PC-9 (cell line): ENCODE data around the gene PIAS3. TPM values are rescaled to one million over a fixed set of nuclear protein-coding genes. Genes with fewer than 3 reads are reported as not detected.
"Not testable (repeated sequence)": the region's sequence is repeated elsewhere in the genome, so short reads cannot be mapped to it uniquely, and the experiment has no call there.

Source experiments
- BruUV-seq: library from RNA; stranded (reverse); fragments of 400-500 nt; replicated peaks from 2 replicates; lab custom pipeline; 2021; lab: Mats Ljungman, UMichigan
- CTCF ChIA-PET: fragments of 300-600 bp; sonication (Branson Sonifier 250); formaldehyde crosslinking; loops from one replicate; lab custom pipeline; 2022; ENCODE audit warnings: antibody characterized with exemption; lab: Charles Lee
- POLR2A ChIA-PET: fragments of 300-600 bp; sonication (Branson Sonifier 250); formaldehyde crosslinking; loops from one replicate; lab custom pipeline; 2022; ENCODE audit warnings: antibody characterized with exemption; ENCODE audit not compliant: unreplicated experiment; lab: Charles Lee
- DNase-seq, 2 experiments: peaks; one replicate each; pipeline versions ENCODE4 v3.0.0 to v3.0.0-alpha.2; 2015 to 2022; ENCODE audit warnings: mixed read lengths in 1 of 2
- H2AFZ ChIP-seq: fragments of 200-600 bp; sonication (generic); 2 replicates; pipeline ENCODE4 v1.8.1; 2017; ENCODE audit warnings: antibody characterized with exemption
- H3F3A ChIP-seq: fragments of 200-600 bp; sonication (generic); 2 replicates; pipeline ENCODE4 v1.8.1; 2017; ENCODE audit warnings: antibody characterized with exemption, mild to moderate bottlenecking, low read depth; ENCODE audit not compliant: insufficient read depth
- H3K27ac ChIP-seq: fragments of 200-600 bp; sonication (generic); 2 replicates; pipeline ENCODE4 v1.6.1; 2016; ENCODE audit warnings: mixed run types
- H3K27me3 ChIP-seq: fragments of 200-600 bp; sonication (generic); 2 replicates; pipeline ENCODE4 v1.6.1; 2016; ENCODE audit warnings: low read depth, mixed run types; ENCODE audit not compliant: insufficient read depth
- H3K36me3 ChIP-seq: fragments of 200-600 bp; sonication (generic); 2 replicates; pipeline ENCODE4 v1.6.1; 2016; ENCODE audit warnings: low read depth, mixed run types
- H3K4me1 ChIP-seq: fragments of 200-600 bp; sonication (generic); replicated peaks from 2 replicates; pipeline ENCODE4 v1.6.1; 2016; ENCODE audit warnings: mixed run types; ENCODE audit not compliant: insufficient read depth
- H3K4me2 ChIP-seq: fragments of 200-600 bp; sonication (generic); 2 replicates; pipeline ENCODE4 v1.6.1; 2017; ENCODE audit warnings: mixed run types
- H3K4me3 ChIP-seq: fragments of 200-600 bp; sonication (generic); 2 replicates; pipeline ENCODE4 v1.6.1; 2016; ENCODE audit warnings: mixed run types
- H3K79me2 ChIP-seq: fragments of 200-600 bp; sonication (generic); 2 replicates; pipeline ENCODE4 v1.6.1; 2017; ENCODE audit warnings: low read depth, mixed run types
- H3K9me2 ChIP-seq: fragments of 200-600 bp; sonication (generic); 2 replicates; pipeline ENCODE4 v1.8.1; 2017; ENCODE audit warnings: mild to moderate bottlenecking; ENCODE audit not compliant: insufficient read depth
- H3K9me3 ChIP-seq: fragments of 200-600 bp; sonication (generic); 2 replicates; pipeline ENCODE4 v1.8.1; 2016; ENCODE audit warnings: low read depth; ENCODE audit not compliant: insufficient read depth
- H4K20me1 ChIP-seq: fragments of 200-600 bp; sonication (generic); 2 replicates; pipeline ENCODE4 v1.8.1; 2017; ENCODE audit not compliant: insufficient read depth
- CTCF ChIP-seq: fragments of 200-600 bp; sonication (generic); conservative IDR thresholded peaks from 2 replicates; pipeline ENCODE4 v1.6.1; 2017; ENCODE audit warnings: mixed run types, antibody characterized with exemption, mild to moderate bottlenecking, moderate library complexity
- EZH2 ChIP-seq: fragments of 200-600 bp; sonication (generic); IDR thresholded peaks from 2 replicates; pipeline ENCODE4 v1.8.0; 2017; ENCODE audit warnings: antibody characterized with exemption, low read depth
- intact Hi-C: fragments of 100-400 bp; cut with micrococcal nuclease; formaldehyde crosslinking; loops from one replicate; pipeline ENCODE4 v1.10.0; 2022; ENCODE audit not compliant: unreplicated experiment
- total RNA-seq: library from RNA; stranded (reverse); gene quantifications from 2 replicates; pipeline ENCODE4 v1.2.3, GENCODE V29; 2021

PIAS3 gene
- total RNA-seq, 1 experiment from 2014 or later = 57.8 TPM

- peak overlapping the region; percentile 63; the same call in 1 of the 2 replicates for H3K4me3 ChIP-seq
- peak overlapping the region; percentile 90 for H3K4me2 ChIP-seq
- intact Hi-C loops = loop anchor here (1.0 to 5.0 kb wide), 3 partner anchors 47 to 167 kb away; partner anchors contain the start of gene ITGA10
- H2AFZ ChIP-seq = no peak overlapping the region
- ChIA-PET CTCF (interaction anchor here (0.6 to 2.7 kb wide), 9 partner anchors 14 to 134 kb away, joined by 3 to 16 read pairs (median 4); partner anchors contain the start of genes PIAS3 and RBM8A), POLR2A (interaction anchor here (0.6 to 0.9 kb wide), 3 partner anchors 21 to 47 kb away, joined by 5 to 6 read pairs (median 6); partner anchors contain the start of genes POLR3C and RNF115)
- H3F3A ChIP-seq = peaks cover 40% of the 10 kb centered on the region; the same call in 1 of the 2 replicates
- H3K27ac ChIP-seq = no peak overlapping the region
- H3K79me2 ChIP-seq = no peaks in the 10 kb centered on the region
- H3K36me3 ChIP-seq = peaks cover 19% of the 10 kb centered on the region; the same call in 1 of the 2 replicates
- H3K9me3 ChIP-seq = no peaks in the 10 kb centered on the region
- H3K4me1 ChIP-seq = peaks cover 3% of the 10 kb centered on the region; the same call in 1 of the 2 replicates
- BruUV-seq = no TSS peak
- H3K27me3 ChIP-seq = no peaks in the 10 kb centered on the region
- no peaks in the 10 kb centered on the region for H3K9me2 ChIP-seq
- H4K20me1 ChIP-seq = no peaks in the 10 kb centered on the region
- no peak for DNase-seq
- TF ChIP-seq CTCF = no peak
- TF ChIP-seq EZH2 = no peak
Measured at GRCh38 chr1:145845144-145845513, 13.8 kb downstream of the PIAS3 start.

GRCh38 chr1:145843031-145843430 lies 15.8 kb downstream of the PIAS3 start:
- TF ChIP-seq EZH2 (no peak), CTCF (no peak)
- CTCF ChIA-PET = no interaction called here
- intact Hi-C loops = no loop called here
- no peak overlapping the region for H3K27ac ChIP-seq
- no peaks in the 10 kb centered on the region for H3K9me2 ChIP-seq
- POLR2A ChIA-PET = no interaction called here
- H3K4me1 ChIP-seq = peaks cover 3% of the 10 kb centered on the region; the same call in 1 of the 2 replicates
- peaks cover 25% of the 10 kb centered on the region; the same call in 1 of the 2 replicates for H3F3A ChIP-seq
- no peaks in the 10 kb centered on the region for H3K27me3 ChIP-seq
- BruUV-seq = no TSS peak
- no peak overlapping the region for H2AFZ ChIP-seq
- no peak for DNase-seq
- no peak overlapping the region for H3K4me3 ChIP-seq
- H3K9me3 ChIP-seq = no peaks in the 10 kb centered on the region
- no peaks in the 10 kb centered on the region for H4K20me1 ChIP-seq
- H3K4me2 ChIP-seq = no peak overlapping the region
- no peaks in the 10 kb centered on the region for H3K79me2 ChIP-seq
- peaks cover 21% of the 10 kb centered on the region for H3K36me3 ChIP-seq

GRCh38 chr1:145837656-145838055 lies 21.2 kb downstream of the PIAS3 start:
- Histone ChIP-seq H4K20me1 (no peaks in the 10 kb centered on the region), H3F3A (no peaks in the 10 kb centered on the region; the same call in 1 of the 2 replicates), H3K4me3 (no peak overlapping the region), H3K27ac (no peak overlapping the region), H3K4me1 (no peaks in the 10 kb centered on the region), H3K36me3 (peaks cover 47% of the 10 kb centered on the region), H3K9me2 (no peaks in the 10 kb centered on the region), H3K4me2 (no peak overlapping the region), H3K79me2 (no peaks in the 10 kb centered on the region), H3K27me3 (no peaks in the 10 kb centered on the region), H2AFZ (no peak overlapping the region), H3K9me3 (no peaks in the 10 kb centered on the region)
- no peak for DNase-seq
- no TSS peak for BruUV-seq
- ChIA-PET POLR2A (no interaction called here), CTCF (no interaction called here)
- intact Hi-C loops = no loop called here
- TF ChIP-seq CTCF = no peak
- no peak for TF ChIP-seq EZH2

- intact Hi-C loops, H3K4me1 ChIP-seq, H4K20me1 ChIP-seq, H3K27me3 ChIP-seq, DNase-seq, H3F3A ChIP-seq, BruUV-seq, H3K9me2 ChIP-seq, H2AFZ ChIP-seq, H3K9me3 ChIP-seq, POLR2A ChIA-PET, H3K4me2 ChIP-seq, H3K4me3 ChIP-seq, H3K27ac ChIP-seq, CTCF ChIA-PET, H3K79me2 ChIP-seq: not testable (repeated sequence)
- peaks cover 52% of the 10 kb centered on the region for H3K36me3 ChIP-seq
Measured at GRCh38 chr1:145830810-145831209, 28.1 kb downstream of the PIAS3 start.
